ENCODE data around the gene CDH6. TPM values are rescaled to one million over a fixed set of nuclear protein-coding genes. Genes with fewer than 3 reads are reported as not detected.

The CDH6 gene
- total RNA-seq, 1 experiment from 2014 or later: not detected

- Histone ChIP-seq H3K27me3 (ENCODE audit: insufficient read depth, low read depth) (no peaks in the 10 kb centered on the region), H3K9me3 (ENCODE audit: insufficient read depth, low read depth) (no peaks in the 10 kb centered on the region), H3K9me2 (ENCODE audit: insufficient read depth) (no peaks in the 10 kb centered on the region), H3K4me2 (no peak overlapping the region), H2AFZ (no peak overlapping the region), H3K36me3 (ENCODE audit: low read depth) (no peaks in the 10 kb centered on the region), H4K20me1 (ENCODE audit: insufficient read depth) (no peaks in the 10 kb centered on the region), H3K4me1 (replicated peaks; ENCODE audit: insufficient read depth) (no peaks in the 10 kb centered on the region), H3F3A (ENCODE audit: insufficient read depth, low read depth) (no peaks in the 10 kb centered on the region), H3K79me2 (ENCODE audit: low read depth) (no peaks in the 10 kb centered on the region), H3K27ac (no peak overlapping the region), H3K4me3 (no peak overlapping the region)
- no peak for DNase-seq
- ChIA-PET POLR2A (ENCODE audit: unreplicated experiment) (no interaction called here), CTCF (interaction anchor here (0.6 kb wide), 1 partner anchor 13 kb away, joined by 6 read pairs; no protein-coding TSS in a partner anchor)
- no TSS peak for BruUV-seq (replicated peaks)
- TF ChIP-seq CTCF (conservative IDR thresholded peaks at IDR 0.05) (no peak), EZH2 (IDR thresholded peaks at IDR 0.05; ENCODE audit: low read depth) (no peak)
- intact Hi-C loops (cut with micrococcal nuclease; ENCODE audit: unreplicated experiment): no loop called here
Observed at GRCh38 chr5:31250201-31250600, 56.7 kb downstream of the CDH6 start.

DNA sequence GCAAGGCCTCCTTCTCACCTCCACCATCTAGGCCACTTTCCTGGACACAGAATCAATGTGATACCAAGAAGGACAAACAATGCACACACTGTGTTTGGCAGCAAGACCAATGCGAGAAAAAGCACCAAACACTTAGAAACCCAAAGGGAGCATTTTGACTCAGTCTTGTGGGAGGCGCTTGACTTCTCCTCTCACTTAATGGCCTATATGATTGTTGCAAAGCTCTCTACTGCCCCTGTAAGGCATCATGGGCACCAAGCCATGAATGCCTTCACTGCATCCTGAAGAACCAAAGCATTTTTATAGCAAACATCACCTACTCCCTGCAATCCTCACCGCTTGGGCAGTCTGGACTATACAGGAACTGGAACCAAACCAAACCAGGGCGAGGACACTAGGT is 57.5 kb downstream of the CDH6 start:
- H3K4me1 ChIP-seq (replicated peaks; ENCODE audit: insufficient read depth): no peaks in the 10 kb centered on the region
- DNase-seq: no peak
- POLR2A ChIA-PET (ENCODE audit: unreplicated experiment): no interaction called here
- H3K27ac ChIP-seq: no peak overlapping the region
- no peak overlapping the region for H3K4me2 ChIP-seq
- no peaks in the 10 kb centered on the region for H4K20me1 ChIP-seq (ENCODE audit: insufficient read depth)
- no peak for TF ChIP-seq CTCF (conservative IDR thresholded peaks at IDR 0.05)
- TF ChIP-seq EZH2 (IDR thresholded peaks at IDR 0.05; ENCODE audit: low read depth): no peak
- H3F3A ChIP-seq (ENCODE audit: insufficient read depth, low read depth): no peaks in the 10 kb centered on the region
- CTCF ChIA-PET: no interaction called here
- no peaks in the 10 kb centered on the region for H3K27me3 ChIP-seq (ENCODE audit: insufficient read depth, low read depth)
- no peaks in the 10 kb centered on the region for H3K36me3 ChIP-seq (ENCODE audit: low read depth)
- H2AFZ ChIP-seq: no peak overlapping the region
- no peaks in the 10 kb centered on the region for H3K79me2 ChIP-seq (ENCODE audit: low read depth)
- no peaks in the 10 kb centered on the region for H3K9me3 ChIP-seq (ENCODE audit: insufficient read depth, low read depth)
- H3K4me3 ChIP-seq: no peak overlapping the region
- intact Hi-C loops (cut with micrococcal nuclease; ENCODE audit: unreplicated experiment): no loop called here
- no TSS peak for BruUV-seq (replicated peaks)
- H3K9me2 ChIP-seq (ENCODE audit: insufficient read depth): no peaks in the 10 kb centered on the region

DNA sequence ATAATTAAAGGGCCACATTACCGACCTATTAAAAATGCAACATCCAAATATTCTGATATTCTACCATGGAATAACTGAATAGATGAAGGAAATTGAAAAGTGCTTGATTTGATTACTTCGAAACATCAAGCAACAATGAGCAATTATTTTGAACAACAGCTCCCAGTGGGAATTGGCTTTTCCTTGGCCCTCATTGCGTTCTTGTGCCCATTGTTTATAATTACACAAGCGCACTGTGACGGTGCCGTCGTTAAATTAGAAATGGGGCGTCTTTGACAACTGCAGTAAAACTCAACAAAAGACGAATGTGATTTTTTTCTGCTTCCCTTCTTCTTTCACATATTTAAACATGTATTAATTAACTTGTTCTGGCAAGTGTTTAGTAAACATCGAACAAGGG is 61.6 kb downstream of the CDH6 start:
- BruUV-seq (replicated peaks): no TSS peak
- H3K9me2 ChIP-seq (ENCODE audit: insufficient read depth): no peaks in the 10 kb centered on the region
- POLR2A ChIA-PET (ENCODE audit: unreplicated experiment): interaction anchor here (0.6 to 0.7 kb wide), 2 partner anchors 838 to 1559 kb away, joined by 3 read pairs; no protein-coding TSS in a partner anchor
- H3K27ac ChIP-seq: no peak overlapping the region
- no peaks in the 10 kb centered on the region for H3F3A ChIP-seq (ENCODE audit: insufficient read depth, low read depth)
- no peak overlapping the region for H2AFZ ChIP-seq
- TF ChIP-seq EZH2 (IDR thresholded peaks at IDR 0.05; ENCODE audit: low read depth) (no peak), CTCF (conservative IDR thresholded peaks at IDR 0.05) (no peak)
- no peak overlapping the region for H3K4me2 ChIP-seq
- H4K20me1 ChIP-seq (ENCODE audit: insufficient read depth): no peaks in the 10 kb centered on the region; the same call in 1 of the 2 replicates
- H3K27me3 ChIP-seq (ENCODE audit: insufficient read depth, low read depth): 0 out of 2 replicates have a peak, but pooled peaks cover 5% of the 10 kb centered on the region
- DNase-seq: no peak
- H3K9me3 ChIP-seq (ENCODE audit: insufficient read depth, low read depth): no peaks in the 10 kb centered on the region
- H3K79me2 ChIP-seq (ENCODE audit: low read depth): no peaks in the 10 kb centered on the region
- CTCF ChIA-PET: no interaction called here
- intact Hi-C loops (cut with micrococcal nuclease; ENCODE audit: unreplicated experiment): no loop called here
- H3K4me1 ChIP-seq (replicated peaks; ENCODE audit: insufficient read depth): no peaks in the 10 kb centered on the region
- H3K36me3 ChIP-seq (ENCODE audit: low read depth): no peaks in the 10 kb centered on the region
- H3K4me3 ChIP-seq: no peak overlapping the region
